PFSK-1 (cell line): ENCODE data around the gene PRPF40B.

Experiments
- FOXP2 ChIP-seq: optimal IDR thresholded peaks from 2 replicates; pipeline ENCODE3; 2011; ENCODE audit warnings: borderline replicate concordance, control low read depth, inconsistent platforms; ENCODE audit not compliant: insufficient read depth; ENCODE audit errors: extremely low read length, extremely low read depth
- POLR2AphosphoS5 ChIP-seq: IDR thresholded peaks from 2 replicates; pipeline ENCODE4 v1.6.1; 2012; ENCODE audit warnings: low read depth, mild to moderate bottlenecking, control low read depth, low read length, moderate library complexity
- SIN3A ChIP-seq: IDR thresholded peaks from 2 replicates; pipeline ENCODE4 v1.6.1; 2012; ENCODE audit warnings: mild to moderate bottlenecking, low read length, moderate library complexity, borderline replicate concordance; ENCODE audit not compliant: insufficient read depth
- TAF1 ChIP-seq: IDR thresholded peaks from 2 replicates; pipeline ENCODE4 v1.6.1; 2012; ENCODE audit warnings: low read length, control low read depth, borderline replicate concordance; ENCODE audit not compliant: insufficient read depth
- TF ChIP-seq, protein P1 (sequence below), 2 experiments: IDR thresholded peaks; 2 replicates each; pipeline versions ENCODE4 v1.6.1 to v1.8.0; 2011 to 2012; ENCODE audit warnings: low read depth in 2 of 2, low read length in 2 of 2, control low read depth in 1 of 2, inconsistent platforms in 1 of 2, mild to moderate bottlenecking in 1 of 2, moderate library complexity in 1 of 2; ENCODE audit not compliant: insufficient read depth in 1 of 2

The PRPF40B gene

DNA sequence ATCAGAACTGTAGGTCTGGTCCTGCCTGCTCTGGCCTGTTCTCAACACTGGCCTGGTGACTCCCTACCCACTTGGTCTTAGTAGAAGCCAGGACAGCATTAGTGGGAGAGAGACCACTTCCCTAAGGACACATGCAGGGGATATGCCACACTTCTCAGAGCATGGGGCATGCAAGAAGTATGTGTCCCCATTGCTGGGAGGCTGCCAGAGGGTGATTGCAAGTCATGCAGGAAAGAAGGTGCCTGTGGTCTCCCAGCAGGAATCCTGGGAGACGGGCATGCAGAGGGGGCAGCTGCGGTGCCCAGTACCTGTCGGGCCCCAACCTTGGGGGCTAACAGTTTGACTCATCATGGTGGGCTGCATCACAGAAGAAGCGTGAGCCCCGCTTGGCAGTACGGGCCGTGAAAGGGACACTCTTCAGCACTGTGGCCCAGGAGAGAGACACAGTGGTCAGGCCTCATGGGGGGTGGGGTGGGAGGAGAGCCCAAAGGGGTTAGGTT, 23.0 kb downstream of the PRPF40B start:
- TF ChIP-seq FOXP2 (no peak), TAF1 (no peak), SIN3A (no peak), POLR2AphosphoS5 (no peak)
- TF ChIP-seq, protein P1, sequence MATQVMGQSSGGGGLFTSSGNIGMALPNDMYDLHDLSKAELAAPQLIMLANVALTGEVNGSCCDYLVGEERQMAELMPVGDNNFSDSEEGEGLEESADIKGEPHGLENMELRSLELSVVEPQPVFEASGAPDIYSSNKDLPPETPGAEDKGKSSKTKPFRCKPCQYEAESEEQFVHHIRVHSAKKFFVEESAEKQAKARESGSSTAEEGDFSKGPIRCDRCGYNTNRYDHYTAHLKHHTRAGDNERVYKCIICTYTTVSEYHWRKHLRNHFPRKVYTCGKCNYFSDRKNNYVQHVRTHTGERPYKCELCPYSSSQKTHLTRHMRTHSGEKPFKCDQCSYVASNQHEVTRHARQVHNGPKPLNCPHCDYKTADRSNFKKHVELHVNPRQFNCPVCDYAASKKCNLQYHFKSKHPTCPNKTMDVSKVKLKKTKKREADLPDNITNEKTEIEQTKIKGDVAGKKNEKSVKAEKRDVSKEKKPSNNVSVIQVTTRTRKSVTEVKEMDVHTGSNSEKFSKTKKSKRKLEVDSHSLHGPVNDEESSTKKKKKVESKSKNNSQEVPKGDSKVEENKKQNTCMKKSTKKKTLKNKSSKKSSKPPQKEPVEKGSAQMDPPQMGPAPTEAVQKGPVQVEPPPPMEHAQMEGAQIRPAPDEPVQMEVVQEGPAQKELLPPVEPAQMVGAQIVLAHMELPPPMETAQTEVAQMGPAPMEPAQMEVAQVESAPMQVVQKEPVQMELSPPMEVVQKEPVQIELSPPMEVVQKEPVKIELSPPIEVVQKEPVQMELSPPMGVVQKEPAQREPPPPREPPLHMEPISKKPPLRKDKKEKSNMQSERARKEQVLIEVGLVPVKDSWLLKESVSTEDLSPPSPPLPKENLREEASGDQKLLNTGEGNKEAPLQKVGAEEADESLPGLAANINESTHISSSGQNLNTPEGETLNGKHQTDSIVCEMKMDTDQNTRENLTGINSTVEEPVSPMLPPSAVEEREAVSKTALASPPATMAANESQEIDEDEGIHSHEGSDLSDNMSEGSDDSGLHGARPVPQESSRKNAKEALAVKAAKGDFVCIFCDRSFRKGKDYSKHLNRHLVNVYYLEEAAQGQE (IDR thresholded peaks at IDR 0.05; ENCODE audit: insufficient read depth in 1 of 2, low read depth in 2 of 2, low read length in 2 of 2): no peak

GRCh38 chr12:49646871-49647654, 23.7 kb downstream of the PRPF40B start:
- TF ChIP-seq SIN3A (no peak), TAF1 (no peak), POLR2AphosphoS5 (no peak), FOXP2 (no peak)
- TF ChIP-seq, protein P1 (IDR thresholded peaks at IDR 0.05; ENCODE audit: insufficient read depth in 1 of 2, low read depth in 2 of 2, low read length in 2 of 2): no peak

DNA sequence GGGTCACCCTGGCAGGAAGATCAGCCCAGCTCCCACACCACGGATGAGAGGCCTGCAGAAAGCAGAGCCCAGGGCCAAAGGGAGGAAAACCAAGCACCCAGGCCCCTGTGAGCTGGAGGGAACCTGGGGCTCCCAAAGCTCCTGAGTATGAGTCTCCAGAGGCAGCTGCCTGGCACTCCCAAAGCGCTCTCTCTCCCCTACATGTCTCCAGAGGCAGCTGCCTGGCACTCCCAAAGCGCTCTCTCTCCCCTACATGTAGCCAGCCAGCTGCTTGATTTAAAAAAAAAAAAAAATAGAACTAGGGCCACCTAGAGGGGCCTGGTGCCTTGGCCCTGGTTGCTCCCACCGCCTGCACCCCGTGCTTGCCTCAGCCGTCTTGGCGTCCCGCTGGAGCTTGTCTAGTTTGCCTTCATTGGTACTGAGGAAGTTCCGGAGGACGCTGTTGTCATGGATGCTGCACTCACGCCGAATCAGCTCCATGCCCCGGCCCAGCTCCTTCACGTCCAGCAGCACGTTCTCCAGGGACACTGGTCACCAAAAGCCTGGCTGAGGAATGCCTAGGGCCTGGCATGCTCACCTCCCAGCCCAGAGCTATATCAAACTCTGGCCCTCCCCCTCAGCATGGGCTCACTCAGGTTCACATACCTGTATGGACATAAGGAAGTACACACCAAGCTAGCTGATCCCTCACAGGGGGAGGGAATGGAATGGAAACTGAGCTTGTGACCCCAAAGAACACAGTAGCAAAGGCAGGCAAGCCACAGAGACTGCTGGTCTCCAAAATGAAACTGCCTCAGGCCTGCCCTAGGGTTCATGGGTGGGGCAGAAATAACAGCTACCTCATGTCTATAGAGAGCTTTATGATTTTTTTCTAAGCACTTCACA, 24.7 kb downstream of the PRPF40B start:
- TF ChIP-seq SIN3A (no peak), FOXP2 (no peak), TAF1 (no peak), POLR2AphosphoS5 (no peak)
- TF ChIP-seq, protein P1 (IDR thresholded peaks at IDR 0.05; ENCODE audit: insufficient read depth in 1 of 2, low read depth in 2 of 2, low read length in 2 of 2): no peak

DNA sequence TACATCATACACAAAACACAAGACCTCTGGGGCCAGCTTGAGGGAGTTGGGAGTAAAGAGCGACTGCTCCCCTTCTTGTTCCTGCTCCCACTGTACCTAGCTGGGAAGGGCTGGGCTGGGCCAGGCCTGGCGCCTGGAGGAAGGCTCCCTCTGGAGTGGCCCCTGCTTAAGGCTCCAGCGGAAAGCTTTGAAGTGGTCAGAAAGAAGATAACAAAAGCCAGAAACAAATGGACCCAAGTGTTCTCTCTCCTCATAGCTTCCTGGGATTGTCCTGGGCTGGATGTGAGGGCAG, 25.3 kb downstream of the PRPF40B start:
- no peak for TF ChIP-seq SIN3A

GRCh38 chr12:49649445-49649844, 26.1 kb downstream of the PRPF40B start:
- TF ChIP-seq, protein P1 (IDR thresholded peaks at IDR 0.05; ENCODE audit: insufficient read depth in 1 of 2, low read depth in 2 of 2, low read length in 2 of 2): no peak
- no peak for TF ChIP-seq TAF1
- TF ChIP-seq FOXP2: no peak
- no peak for TF ChIP-seq SIN3A
- TF ChIP-seq POLR2AphosphoS5: no peak
